DMS53 (cell line): ENCODE results near the gene ALKBH3.
A peak's percentile ranks its signal among the peaks of the same experiment; 100 is the strongest.

Source experiments
- DNase-seq: peaks from one replicate; lab custom pipeline; 2025; lab: John Stamatoyannopoulos, UW

Gene ALKBH3

DNA sequence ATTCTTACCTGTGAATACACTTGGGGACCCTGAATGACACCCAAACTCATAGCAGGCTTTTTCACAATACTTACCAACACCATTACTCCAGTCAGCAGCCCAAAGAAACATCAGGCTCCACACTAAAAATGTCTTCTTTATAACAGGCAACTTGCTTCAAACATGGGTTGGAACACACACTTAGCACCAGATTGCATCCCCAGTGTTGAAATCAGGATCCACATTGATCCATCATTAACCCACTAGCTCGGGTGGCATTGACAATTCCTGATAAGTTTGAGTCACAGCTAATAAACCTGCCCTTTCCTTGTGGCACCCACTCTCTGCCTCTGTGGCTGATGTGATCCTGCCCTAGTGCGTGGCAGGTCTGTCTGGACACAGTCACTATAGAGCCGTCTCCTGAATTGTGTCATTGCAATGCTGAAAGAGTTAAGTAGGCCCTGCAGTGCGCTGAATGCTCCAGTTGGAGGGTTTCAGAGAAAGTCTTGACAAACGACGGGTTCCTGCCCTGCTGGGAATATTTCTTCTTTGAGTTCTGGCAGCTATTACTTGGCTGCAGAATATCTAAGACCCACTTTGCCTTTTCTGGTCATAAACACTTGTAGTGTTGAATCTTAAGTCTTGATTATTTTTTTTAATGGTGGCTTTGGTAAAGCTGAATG lies 42.2 kb downstream of the ALKBH3 start:
- DNase-seq = no peak

DNA sequence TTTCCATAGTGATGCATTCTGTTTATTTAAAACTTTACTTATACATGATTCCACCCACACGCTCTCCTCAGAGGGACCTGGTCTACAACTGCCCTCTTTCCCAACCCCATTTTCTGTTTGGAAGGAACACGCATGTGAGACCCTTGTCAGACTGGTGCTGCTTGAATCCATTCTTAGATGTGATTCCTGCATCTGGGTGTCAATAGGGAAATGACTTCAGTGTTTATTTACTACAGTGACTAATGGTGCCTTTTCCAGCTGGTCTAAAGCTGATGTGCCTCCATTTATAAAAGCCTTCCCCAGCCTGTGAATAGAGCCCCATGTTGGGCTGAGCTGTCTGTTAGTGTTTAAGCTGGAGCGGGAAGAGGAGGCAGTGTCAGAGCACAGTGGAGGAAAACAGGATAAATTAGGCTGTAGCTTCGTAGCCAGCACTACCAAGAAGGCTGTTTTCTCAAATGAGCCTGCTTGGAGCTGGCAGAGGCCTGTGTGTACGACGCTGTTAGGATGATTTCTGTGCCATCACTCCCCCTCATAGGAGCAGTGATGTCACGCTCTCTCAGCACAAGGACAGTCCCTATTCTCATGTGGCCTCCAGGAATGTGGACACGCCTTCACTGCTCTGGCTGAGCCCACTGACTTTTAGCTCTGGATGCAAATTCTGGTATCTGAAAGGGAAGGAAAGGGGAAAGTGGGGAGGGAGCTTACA lies 42.9 kb downstream of the ALKBH3 start:
- DNase-seq = peak; percentile 66

DNA sequence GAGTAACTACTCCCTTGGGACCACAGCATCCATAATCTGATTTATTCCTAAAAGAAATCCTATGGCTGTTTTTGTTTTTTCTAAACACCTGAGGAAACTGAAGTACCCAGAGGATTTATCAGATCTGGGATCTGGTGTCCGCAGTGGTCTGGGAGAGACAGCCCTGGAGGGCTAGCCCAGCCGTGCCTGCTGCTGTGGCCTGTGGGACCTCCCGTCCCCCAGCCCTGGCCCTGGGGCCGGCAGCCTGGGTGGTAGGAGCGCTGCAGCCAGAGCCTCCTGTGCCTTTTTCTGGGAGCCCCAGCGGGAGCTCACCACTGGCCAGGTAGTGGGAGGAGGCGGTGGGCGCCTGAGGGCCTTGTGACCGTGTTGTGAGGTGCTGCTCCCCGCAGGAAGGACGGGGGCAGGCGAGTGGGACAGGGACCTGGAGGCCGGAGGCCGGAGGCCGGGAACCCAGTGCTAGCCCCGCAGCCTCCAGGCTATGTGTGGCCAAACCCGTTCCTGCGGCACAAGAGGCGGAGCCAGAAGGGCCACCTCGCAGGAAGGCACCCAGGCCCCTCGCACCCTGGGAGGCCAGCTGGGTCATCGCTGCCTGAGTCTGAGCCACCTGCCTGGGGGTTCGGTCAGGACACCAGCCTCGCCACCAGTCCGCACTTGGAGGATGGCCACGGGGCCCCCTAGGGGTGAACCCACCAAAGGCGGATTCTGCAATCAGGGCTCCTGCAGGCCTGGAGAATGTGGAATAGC lies 43.7 kb downstream of the ALKBH3 start:
- DNase-seq = no peak

DNA sequence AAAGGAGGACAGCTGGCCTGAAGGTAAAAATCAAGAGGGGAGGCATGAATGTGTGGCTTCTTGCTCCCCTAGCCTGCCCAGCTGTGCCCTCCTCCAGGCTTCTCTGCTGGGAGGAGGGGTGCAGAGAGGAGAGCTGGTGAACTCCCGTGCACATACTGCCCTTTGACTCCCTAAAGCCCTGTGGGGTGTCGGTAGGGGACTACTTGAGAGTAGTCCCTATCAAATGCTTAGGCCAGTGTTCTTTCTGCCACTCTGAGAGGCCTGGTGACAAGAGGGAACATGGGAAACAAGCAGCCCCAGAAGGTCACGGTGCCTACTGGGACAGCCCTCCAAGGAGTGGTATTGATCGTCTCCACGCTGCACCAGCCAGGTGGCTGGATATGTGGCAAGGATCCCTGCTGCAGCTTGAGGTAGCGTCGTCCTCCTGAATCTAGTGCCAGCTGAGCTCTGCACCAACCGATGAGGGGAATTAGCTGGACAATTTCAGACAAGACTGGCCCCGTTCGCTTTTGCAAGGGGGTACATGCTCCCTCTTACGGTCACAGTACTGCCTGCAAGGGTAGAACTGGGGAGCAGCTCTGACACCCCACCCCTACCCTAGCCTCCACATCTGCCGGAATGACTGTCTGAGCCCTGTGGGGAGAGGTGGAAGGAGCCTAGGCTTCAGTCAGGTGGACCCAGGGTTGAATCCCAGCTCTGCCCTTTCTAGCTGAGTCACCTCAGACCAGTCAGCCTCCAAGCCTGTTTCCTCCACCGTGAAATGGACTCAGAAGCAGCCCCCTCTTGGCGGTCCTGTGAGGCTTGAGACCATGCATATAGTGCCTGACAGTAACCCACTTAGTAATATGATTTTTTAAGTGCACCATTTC lies 44.7 kb downstream of the ALKBH3 start:
- DNase-seq = no peak

DNA sequence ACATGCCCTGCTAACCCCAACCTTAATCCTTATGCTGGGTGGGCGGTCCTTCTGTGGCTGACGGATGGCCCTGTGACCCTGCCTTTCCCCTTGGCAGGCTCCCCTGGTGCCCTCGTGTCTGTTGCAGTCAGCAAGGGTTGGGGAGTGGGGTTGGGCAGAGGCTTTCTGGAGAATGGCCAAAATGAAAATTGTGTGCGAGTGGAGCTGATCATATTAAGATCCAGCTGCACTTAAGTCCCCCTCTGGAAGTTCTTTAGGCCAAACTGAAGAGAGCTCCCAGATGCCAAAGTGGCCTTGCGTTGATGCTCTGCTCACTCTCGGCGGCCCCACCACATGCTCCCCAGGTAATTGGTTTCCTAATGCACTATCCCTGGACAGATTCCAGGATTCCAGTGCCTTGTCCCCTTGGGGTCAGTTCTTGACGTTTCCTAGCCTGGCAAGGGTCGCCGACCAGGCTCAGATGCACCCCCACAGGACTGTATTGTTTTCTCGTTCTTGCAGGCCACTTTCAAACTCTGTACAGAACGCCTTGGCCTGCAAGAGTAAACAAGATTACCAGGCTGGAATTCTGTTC lies 45.4 kb downstream of the ALKBH3 start:
- no peak for DNase-seq

DNA sequence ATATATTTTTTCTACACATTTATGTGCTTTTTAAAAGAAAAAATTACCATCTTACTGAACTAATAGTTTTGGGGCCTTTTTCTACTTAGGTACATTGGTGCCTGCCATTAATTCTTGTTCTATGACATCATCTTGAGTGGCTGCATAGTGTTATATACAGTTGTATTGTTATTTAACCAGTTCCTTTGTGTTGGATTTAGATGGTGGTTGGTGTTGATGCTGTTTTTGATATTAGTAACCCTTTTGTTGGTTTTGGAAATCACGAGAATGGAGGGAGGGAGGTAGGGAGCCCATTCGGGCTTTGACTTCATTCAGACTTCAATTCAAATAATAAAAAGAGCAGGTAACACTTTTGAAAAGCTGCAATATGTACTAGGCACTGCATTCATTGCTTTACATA lies 46.4 kb downstream of the ALKBH3 start:
- no peak for DNase-seq

DNA sequence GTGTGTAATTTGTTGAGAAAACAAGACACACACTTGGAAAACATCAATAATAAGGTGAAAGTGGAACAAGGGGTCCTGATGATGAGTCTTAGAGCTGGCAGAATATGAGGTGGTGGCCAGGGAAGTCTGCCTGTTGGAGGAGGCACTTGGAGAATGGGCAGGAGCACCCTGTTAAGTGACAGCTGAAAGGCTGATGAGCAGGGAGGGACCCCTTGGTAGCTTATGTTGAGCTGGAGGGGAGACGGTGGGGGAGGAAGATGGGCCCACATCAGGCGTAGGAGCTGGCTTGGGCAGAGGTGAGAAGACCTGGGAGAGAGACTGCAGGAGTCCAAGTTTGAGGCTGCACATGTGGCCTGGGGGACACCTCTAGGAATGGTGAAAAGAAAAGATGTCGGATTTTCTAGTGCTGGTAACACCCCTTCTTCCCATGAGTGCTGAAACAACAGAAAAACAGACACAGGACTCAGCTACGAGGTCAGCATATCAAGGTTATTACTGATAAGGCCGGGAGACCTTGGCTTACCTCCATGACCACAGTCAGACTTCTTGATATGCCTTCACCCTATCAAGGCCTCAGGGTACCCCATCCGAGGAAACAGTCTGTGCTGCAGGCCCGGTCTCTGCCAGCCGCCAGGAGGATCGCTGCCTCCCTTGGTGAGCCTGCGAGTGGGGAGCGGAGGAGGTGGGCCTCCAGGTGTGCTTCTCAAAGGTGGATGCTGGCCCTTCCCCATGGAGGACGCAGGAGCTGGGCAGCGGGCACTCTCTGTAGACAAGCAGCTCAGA lies 47.5 kb downstream of the ALKBH3 start:
- no peak for DNase-seq

DNA sequence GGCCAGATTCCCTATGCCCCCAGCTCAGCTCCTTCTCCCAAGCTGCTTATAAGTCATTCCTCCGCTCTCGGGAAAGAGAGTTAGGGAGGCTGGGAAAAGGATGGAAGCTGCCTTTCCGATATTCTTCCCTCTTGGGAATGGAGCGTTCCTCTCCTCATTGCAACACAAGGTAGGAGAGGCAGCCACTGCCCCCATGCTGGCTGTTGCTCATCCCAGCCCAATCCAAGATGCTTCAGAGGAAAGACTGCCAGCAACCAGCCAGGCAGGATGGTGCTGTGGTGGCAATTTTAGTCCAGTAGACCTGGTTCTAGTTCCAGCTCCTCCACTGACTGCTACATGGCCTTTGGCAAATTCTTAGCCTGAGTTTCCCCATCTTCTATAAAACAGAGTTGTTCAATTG lies 48.1 kb downstream of the ALKBH3 start:
- DNase-seq = no peak

DNA sequence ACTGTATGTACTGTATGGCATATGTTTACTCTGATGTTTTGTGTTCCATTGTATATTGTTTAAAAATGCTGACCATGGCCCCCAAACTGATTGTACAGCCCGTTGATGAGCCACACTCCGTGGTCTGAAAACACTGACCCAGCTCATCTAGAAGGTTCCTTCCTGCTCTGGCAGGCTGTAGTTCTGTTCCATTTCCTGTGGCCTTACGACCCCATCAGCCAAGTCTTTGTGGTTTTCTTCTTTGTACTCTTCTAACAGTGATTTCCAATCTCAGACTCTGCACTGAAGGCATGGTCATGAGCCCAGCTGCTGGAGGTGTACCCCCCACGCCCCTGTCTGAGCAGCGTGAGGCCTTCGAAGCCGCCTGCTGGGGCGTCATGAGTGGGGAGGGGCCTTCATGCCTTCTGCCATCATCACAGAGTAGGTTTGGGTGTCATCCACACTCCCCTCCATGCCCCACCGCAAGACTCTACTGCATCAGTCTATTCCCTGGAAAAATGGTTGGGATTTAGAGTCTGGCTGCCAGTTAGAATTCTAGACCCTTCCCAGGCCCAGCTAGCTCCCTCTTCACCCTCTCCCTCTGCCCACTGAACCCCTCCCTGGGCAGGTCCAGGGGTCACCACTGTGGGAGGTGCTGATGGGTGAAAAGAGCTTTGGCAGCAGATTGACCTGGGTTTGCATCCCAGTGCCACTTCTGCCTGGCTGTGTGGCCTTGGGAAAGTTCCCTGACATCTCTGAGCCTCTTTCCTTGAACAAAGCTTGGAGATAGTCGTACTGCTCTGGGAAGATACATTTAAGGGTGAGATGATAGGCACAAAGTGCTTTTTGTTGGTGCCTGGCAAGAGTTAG lies 50.5 kb downstream of the ALKBH3 start:
- no peak for DNase-seq

DNA sequence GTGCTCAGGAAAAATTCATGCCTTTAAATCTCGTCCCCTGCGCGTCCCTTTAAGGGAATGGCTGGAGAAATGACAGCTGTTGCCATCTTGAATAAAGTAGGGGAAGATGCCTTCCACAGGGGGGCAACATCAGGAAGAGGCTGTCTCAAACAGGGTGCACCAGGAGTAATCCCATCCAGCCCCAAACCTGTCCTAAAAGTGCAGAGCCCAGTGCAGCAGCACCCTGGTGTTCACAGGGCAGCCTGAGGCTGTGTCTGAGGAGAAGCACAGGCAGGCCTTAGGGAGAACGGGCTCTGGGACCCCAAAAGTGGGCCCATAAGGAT lies 51.0 kb downstream of the ALKBH3 start:
- no peak for DNase-seq

DNA sequence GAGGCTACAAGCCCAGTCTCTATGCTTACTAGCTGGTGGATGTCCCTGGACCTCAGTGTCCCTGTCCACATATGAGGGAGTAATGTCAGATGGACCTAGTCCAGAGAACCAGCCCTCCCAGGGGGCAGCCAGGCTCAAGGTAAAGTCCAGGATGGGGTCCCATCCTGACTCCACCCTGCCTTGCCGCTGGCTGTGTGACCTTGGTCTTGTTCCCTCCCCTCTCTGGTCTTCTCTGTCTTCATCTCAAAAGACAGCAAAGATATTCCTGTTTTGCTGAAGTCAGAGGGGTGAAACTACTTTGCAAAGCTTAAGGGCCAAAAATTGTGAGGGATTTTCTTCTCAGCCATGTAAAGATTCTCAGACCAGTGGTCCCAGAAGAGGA lies 52.6 kb downstream of the ALKBH3 start:
- no peak for DNase-seq

DNA sequence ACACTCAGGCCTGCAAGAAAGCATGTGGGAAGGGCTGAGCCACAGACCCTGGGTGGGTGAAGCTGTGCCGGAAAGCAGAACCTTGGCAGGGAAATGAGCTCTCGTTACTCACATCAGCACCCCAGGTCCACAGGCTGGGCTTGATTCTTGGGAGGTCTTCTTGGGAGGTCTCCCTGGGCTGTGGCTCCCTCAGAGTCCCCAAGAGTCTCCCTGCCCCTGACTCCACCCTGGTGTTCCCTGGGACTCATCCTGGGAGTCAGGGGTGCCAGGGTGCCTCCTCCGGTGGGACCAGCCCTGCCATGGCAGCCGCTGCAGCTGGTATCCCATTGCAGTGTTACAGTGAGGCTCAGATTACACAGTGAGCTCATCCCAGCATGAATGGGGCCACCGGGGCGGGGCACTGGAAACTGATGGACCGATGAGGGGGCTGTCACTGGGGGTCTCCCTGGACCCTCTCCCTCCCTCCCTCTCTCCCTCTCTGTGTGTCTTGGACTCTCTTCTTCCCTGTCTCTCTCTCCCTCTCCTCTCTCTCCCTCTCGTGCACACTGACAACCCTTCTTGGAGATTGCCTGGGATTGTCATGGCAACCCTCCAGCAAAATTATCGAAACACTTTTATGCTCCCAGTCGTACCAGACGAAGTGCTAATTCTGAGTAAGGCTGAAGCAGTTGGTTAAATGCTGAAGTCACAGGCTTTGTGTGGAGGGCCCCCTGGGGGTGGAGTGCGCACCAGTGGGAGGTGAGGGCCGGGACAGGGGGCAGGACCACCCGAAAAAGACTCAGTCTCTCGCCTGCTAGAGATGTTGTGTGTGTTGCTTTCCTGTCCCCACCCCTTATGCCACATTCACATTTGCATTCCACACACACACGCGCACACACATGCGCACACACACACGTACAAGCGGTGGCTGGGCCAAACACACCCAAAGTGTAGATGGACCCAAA lies 53.2 kb downstream of the ALKBH3 start:
- DNase-seq = peak; percentile 42

DNA sequence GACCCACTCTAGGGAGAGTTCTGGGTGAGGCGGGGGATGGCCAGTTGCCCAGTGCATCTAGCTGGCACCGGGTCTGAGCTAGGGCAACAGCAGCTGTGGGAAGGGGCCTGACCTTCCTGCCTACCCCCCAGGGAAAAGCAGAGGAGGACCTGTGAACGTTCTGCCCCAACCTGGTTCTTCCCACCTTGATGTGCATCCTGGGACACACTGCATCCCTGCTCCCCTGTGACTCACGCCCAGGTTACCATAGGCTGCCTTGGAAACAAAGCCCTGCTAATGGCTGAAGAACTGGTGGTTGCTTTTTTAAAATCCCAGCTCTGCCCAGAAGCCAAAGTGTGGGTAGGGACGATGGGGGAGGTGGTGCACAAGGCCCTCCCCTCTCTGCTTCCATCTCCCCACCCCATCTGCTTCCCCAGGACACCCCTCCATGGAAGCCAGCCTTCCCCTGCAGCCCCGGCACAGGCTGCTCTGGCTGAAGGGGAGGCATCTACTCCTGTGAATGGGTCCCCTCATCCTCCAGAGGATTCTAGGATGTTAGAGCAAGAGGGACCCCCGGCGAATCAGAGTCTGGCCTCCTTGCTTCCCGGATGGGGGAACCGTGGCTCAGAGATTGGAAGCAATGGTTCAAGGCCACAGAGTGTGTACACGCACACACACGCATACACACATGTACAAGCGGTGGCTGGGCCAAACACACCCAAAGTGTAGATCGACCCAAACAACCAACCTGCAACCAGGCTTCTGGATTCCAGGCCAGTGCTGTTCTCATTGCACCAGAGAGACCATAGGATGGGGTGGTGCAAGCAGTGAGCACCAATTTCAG lies 54.2 kb downstream of the ALKBH3 start:
- peak; percentile 5 for DNase-seq

DNA sequence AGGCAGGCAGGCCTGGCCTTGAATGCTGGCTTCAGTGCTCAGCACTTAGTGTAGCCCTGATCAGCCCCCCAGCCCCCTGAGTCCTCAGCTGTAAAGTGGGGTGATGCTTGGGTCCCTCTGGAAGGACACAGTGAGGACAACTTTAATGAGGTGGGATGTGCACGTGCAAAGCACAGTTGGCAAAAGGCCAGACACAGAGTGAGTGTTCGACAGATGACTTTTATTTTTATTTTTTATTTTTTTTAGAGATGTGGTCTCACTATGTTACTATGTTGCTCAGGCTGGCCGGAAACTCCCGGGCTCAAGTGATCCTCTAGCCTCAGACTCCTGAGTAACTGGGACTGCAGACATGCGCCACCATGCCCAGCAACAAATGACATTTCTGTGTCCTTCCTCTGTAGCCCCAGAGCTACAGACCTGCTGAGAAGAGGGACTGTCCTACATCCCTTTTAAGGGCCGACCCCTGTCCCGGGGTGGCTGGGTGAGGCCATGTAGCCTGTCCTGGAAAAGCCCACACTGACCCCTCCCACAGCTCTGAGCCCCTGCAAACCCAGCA lies 54.9 kb downstream of the ALKBH3 start:
- no peak for DNase-seq

DNA sequence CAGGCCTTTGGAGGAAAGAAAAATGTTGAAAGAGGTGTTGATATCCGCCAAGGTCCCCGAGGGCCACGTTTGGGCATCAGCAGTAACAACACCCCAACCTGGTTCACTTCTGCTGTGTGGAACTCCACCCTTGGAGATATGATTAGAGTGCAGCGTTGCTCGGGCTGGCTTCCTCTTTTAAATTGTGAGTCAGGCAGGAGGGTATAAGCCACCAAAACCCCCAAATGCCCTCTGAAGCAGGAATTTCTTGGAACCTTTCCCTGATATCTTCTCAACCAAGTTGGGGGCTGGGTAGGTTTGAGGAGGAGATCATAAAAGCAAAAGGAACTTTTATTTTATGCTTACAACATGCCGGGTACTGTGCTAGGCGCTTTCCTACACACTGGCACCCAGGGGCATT lies 55.4 kb downstream of the ALKBH3 start:
- DNase-seq = no peak

DNA sequence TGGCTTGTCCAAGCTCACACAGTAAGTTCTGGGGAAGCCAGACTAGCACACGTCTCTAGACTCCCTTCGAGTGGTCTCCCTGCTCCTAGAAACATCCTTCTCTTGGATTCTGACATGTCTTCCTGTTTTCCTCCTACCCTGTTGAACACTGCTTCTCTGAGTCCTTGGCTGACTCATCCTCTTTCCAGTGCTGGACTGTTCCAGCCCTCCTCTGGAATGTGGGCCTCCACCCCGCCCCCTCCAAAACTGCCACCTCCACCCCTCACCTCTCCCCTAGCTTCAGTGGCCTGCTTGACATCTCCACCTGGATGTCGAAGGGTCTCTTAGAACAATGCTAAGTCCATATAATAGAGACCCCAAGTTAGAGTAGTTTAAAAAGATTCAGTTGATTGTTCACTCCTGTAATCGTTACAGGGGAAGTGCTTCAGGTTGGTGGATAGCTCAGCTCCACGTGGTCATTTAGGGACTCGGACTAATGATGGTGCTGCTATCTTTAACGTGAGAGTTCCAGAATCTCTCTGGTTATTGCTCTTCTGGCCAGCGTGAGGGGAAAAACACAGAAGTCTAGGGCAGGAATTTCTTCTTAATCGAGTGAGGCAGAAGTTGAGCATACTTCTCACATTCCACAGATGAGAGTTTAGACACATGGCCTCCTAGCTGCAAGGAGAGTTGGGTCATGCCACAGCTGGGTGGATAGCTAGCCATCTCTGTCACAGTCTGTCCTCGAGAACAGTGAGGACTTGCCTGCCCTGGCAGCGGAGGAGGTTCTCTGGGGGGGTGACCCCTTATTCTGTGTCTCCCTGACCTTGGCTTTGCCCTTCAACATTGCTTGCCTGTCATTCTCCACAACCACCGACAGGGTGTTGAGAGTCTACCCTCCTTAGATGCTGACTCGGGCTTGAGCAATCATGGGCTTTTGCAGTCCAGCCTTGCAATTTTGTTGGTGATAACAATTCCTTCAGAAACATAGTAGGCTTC lies 57.1 kb downstream of the ALKBH3 start:
- no peak for DNase-seq
